HepG2 (cell line): Measurements from ENCODE around the gene GDI1. TPM values are rescaled to one million over a fixed set of nuclear protein-coding genes. Genes with fewer than 3 reads are reported as not detected.

Experiments used
- AHDC1 ChIP-seq: sonication (generic); formaldehyde crosslinking; IDR thresholded peaks from 2 replicates; pipeline ENCODE4 v1.5.1; 2020; ENCODE audit warnings: mild to moderate bottlenecking, missing genetic modification reagents, borderline replicate concordance
- GABPA ChIP-seq, 2 experiments: IDR thresholded peaks; 2 replicates each; pipeline ENCODE4 v1.6.1; 2011 to 2016; ENCODE audit warnings: low read depth in 2 of 2, low read length in 1 of 2, missing biosample characterization in 1 of 2, missing genetic modification characterization in 1 of 2
- PRDM10 ChIP-seq: sonication (generic); formaldehyde crosslinking; IDR thresholded peaks from 2 replicates; pipeline ENCODE4 v1.4.0; 2020; ENCODE audit warnings: low read depth, missing genetic modification reagents
- SIX1 ChIP-seq: sonication (generic); formaldehyde crosslinking; IDR thresholded peaks from 2 replicates; pipeline ENCODE4 v1.4.0; 2020; ENCODE audit warnings: missing genetic modification reagents, borderline replicate concordance
- ZBTB10 ChIP-seq: sonication (generic); formaldehyde crosslinking; IDR thresholded peaks from 2 replicates; pipeline ENCODE4 v1.4.0; 2020; ENCODE audit warnings: missing genetic modification reagents, borderline replicate concordance
- ZNF260 ChIP-seq: sonication (generic); formaldehyde crosslinking; IDR thresholded peaks from 2 replicates; pipeline ENCODE4 v1.4.0; 2020; ENCODE audit warnings: missing genetic modification reagents, low read depth, mild to moderate bottlenecking, borderline replicate concordance
- ZNF33A ChIP-seq: sonication (generic); formaldehyde crosslinking; IDR thresholded peaks from 2 replicates; pipeline ENCODE4 v1.5.1; 2020; ENCODE audit warnings: missing genetic modification reagents, mild to moderate bottlenecking, moderate library complexity, borderline replicate concordance
- ZNF34 ChIP-seq: sonication (generic); formaldehyde crosslinking; IDR thresholded peaks from 2 replicates; pipeline ENCODE4 v1.4.0; 2020; ENCODE audit warnings: mild to moderate bottlenecking, missing genetic modification reagents, borderline replicate concordance
- ZNF501 ChIP-seq: sonication (generic); formaldehyde crosslinking; IDR thresholded peaks from 2 replicates; pipeline ENCODE4 v1.5.1; 2020; ENCODE audit warnings: mild to moderate bottlenecking, moderate library complexity, missing genetic modification reagents
- ZNF549 ChIP-seq: sonication (generic); formaldehyde crosslinking; IDR thresholded peaks from 2 replicates; pipeline ENCODE4 v1.5.0; 2020; ENCODE audit warnings: missing genetic modification reagents
- ZXDC ChIP-seq: sonication (generic); formaldehyde crosslinking; IDR thresholded peaks from 2 replicates; pipeline ENCODE4 v1.5.0; 2020; ENCODE audit warnings: mild to moderate bottlenecking, missing genetic modification reagents
- polyA plus RNA-seq, 8 experiments: library from polyadenylated mRNA; depleted of rRNA in 3 of 8; stranded (reverse) in 7 of 8; unstranded in 1 of 8; fragments of >200 nt; fragmentation: Illumina TruSeq in 4 of 8; extraction: Trizol in 4 of 8; gene quantifications; 2 replicates each; pipeline versions ENCODE4 v1.2.1 to v1.2.3, GENCODE V29; 2011 to 2016; ENCODE audit warnings: low read depth in 4 of 8, missing spikeins in 1 of 8, mixed read lengths in 1 of 8; ENCODE audit not compliant: insufficient read depth in 1 of 8
- total RNA-seq, 5 experiments: library from RNA; depleted of rRNA; stranded (reverse); fragments of >200 nt; fragmentation: Illumina TruSeq; extraction: Trizol; gene quantifications; 2 replicates each; pipeline ENCODE4 v1.2.3, GENCODE V29; 2016; ENCODE audit warnings: low read depth in 1 of 5

The GDI1 gene
- total and polyA plus RNA-seq, 2 of the 13 experiments (the other 11 are each of a cell fraction or from before 2014, with no cell fraction given) = 17.4 to 105 TPM

DNA sequence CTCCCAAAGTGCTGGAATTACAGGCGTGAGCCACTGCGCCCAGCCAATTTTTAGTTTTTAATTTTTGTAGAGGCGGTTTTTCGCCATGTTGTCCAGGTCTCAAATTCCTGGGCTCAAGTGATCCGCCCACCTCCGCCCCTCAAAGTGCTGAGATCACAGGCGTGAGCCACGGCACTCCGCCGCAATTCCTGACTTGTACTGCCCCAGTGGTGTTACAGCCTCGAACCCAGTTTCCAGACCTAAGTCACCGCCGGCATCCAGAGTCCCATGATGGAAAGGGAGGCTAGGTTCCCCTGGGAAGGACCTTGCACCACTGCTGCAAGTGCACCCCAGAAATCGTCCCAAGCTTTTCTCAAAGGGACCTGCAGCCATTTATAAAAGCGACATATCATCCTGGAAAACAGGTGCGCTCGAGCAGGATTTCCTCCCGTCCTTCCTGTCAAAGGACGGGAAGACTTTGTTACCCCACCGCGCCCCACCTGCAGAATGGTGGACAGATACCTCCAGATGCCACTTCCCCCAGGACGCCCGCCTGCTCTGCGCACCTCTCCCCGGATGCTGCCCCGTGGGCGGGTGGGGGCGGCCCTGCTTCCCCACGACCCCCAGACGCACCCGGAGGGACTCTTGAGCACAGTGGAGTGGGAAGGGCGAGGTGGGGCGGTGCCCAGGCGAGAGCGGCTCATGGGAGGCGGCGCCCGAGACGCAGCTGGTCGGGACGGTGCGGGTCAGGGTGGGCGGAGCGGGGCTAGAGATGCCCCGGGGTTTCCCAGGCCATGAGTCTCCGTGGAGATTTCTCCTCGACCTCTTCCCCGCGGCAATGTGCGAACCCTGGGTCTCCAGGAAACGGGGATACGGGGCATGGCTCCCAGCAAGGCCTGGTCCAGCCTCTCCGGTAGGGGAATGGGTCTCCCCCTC, 39.7 kb upstream of the GDI1 start (continued):
- no peak for TF ChIP-seq PRDM10 (CRISPR knock-in tag)
- TF ChIP-seq ZNF501 = no peak
- no peak for TF ChIP-seq GABPA (IDR thresholded peaks at IDR 0.05; ENCODE audit: low read depth, low read length)
- TF ChIP-seq GABPA (CRISPR knock-in tag; IDR thresholded peaks at IDR 0.05; ENCODE audit: low read depth) = no peak
- no peak for TF ChIP-seq ZNF33A
- peak; percentile 99 for TF ChIP-seq ZXDC
- TF ChIP-seq ZNF34 (CRISPR knock-in tag) = no peak
- TF ChIP-seq ZNF549 = no peak
- TF ChIP-seq ZBTB10 = no peak
- TF ChIP-seq ZNF260 (CRISPR knock-in tag) = no peak
- no peak for TF ChIP-seq AHDC1 (CRISPR knock-in tag)
- no peak for TF ChIP-seq SIX1
